ENCODE data around the gene CKS2.

Gene CKS2

GRCh38 chr9:89356782-89357181 is 45.8 kb downstream of the CKS2 start:
- no peak for ATAC-seq
- TF ChIP-seq ZFP30 (CRISPR knock-in tag; IDR thresholded peaks at IDR 0.05) (no peak), TOX (CRISPR knock-in tag; IDR thresholded peaks at IDR 0.05; ENCODE audit: borderline replicate concordance) (no peak), ZC3H10 (CRISPR knock-in tag; IDR thresholded peaks at IDR 0.05) (no peak), CSDC2 (CRISPR knock-in tag; IDR thresholded peaks at IDR 0.05) (no peak), ZFP3 (CRISPR knock-in tag; IDR thresholded peaks at IDR 0.05) (no peak), OSR1 (CRISPR knock-in tag; IDR thresholded peaks at IDR 0.05) (no peak), PPARA (CRISPR knock-in tag; IDR thresholded peaks at IDR 0.05; ENCODE audit: borderline replicate concordance) (no peak), GLIS3 (CRISPR knock-in tag; IDR thresholded peaks at IDR 0.05) (no peak), RARB (CRISPR knock-in tag; IDR thresholded peaks at IDR 0.05) (no peak), ZNF70 (CRISPR knock-in tag; IDR thresholded peaks at IDR 0.05) (no peak), ZNF8 (CRISPR knock-in tag; IDR thresholded peaks at IDR 0.05) (no peak)
- TF ChIP-seq, protein P1, sequence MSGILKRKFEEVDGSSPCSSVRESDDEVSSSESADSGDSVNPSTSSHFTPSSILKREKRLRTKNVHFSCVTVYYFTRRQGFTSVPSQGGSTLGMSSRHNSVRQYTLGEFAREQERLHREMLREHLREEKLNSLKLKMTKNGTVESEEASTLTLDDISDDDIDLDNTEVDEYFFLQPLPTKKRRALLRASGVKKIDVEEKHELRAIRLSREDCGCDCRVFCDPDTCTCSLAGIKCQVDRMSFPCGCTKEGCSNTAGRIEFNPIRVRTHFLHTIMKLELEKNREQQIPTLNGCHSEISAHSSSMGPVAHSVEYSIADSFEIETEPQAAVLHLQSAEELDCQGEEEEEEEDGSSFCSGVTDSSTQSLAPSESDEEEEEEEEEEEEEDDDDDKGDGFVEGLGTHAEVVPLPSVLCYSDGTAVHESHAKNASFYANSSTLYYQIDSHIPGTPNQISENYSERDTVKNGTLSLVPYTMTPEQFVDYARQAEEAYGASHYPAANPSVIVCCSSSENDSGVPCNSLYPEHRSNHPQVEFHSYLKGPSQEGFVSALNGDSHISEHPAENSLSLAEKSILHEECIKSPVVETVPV (CRISPR knock-in tag; IDR thresholded peaks at IDR 0.05) = no peak
- TF ChIP-seq, protein P2, sequence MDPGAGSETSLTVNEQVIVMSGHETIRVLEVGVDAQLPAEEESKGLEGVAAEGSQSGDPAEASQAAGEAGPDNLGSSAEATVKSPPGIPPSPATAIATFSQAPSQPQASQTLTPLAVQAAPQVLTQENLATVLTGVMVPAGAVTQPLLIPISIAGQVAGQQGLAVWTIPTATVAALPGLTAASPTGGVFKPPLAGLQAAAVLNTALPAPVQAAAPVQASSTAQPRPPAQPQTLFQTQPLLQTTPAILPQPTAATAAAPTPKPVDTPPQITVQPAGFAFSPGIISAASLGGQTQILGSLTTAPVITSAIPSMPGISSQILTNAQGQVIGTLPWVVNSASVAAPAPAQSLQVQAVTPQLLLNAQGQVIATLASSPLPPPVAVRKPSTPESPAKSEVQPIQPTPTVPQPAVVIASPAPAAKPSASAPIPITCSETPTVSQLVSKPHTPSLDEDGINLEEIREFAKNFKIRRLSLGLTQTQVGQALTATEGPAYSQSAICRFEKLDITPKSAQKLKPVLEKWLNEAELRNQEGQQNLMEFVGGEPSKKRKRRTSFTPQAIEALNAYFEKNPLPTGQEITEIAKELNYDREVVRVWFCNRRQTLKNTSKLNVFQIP (CRISPR knock-in tag; IDR thresholded peaks at IDR 0.05; ENCODE audit: borderline replicate concordance, low read depth) = no peak

DNA sequence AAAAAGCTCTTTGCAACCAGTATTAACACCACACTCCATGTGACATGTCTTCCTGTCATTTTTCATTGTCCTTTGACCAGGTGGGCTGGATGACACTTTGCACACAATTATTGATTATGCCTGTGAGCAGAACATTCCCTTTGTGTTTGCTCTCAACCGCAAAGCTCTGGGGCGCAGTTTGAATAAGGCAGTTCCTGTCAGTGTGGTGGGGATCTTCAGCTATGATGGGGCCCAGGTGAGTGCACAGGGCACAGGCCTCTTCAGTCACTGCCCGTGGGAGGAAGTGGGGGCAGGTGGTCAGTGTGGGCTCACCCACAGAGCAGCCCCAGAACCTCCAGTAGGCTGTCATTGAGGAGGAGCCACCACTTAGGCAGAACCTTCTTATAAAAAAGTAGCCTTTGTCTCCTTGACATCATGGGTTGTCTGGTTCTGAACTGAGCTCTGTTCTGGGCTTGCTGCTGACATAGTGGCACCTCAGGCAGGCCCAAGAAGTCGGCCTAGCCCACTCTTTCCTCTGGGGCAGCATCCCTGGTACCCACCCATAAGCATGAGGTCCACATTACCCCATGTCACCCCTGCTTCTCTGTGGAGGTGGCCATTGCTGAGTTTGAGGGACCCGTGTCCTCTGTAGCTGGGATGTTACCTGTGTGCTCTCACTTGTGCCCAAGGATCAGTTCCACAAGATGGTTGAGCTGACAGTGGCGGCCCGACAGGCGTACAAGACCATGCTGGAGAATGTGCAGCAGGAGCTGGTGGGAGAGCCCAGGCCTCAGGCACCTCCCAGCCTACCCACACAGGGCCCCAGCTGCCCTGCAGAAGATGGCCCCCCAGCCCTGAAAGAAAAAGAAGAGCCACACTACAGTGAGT is 46.6 kb downstream of the CKS2 start:
- no peak for ATAC-seq
- TF ChIP-seq ZNF565 (CRISPR knock-in tag; conservative IDR thresholded peaks at IDR 0.05; ENCODE audit: low read depth) = no peak
- TF ChIP-seq BACH2 (CRISPR knock-in tag; IDR thresholded peaks at IDR 0.05; ENCODE audit: borderline replicate concordance) = no peak
- no peak for TF ChIP-seq ZNF70 (CRISPR knock-in tag; IDR thresholded peaks at IDR 0.05)

DNA sequence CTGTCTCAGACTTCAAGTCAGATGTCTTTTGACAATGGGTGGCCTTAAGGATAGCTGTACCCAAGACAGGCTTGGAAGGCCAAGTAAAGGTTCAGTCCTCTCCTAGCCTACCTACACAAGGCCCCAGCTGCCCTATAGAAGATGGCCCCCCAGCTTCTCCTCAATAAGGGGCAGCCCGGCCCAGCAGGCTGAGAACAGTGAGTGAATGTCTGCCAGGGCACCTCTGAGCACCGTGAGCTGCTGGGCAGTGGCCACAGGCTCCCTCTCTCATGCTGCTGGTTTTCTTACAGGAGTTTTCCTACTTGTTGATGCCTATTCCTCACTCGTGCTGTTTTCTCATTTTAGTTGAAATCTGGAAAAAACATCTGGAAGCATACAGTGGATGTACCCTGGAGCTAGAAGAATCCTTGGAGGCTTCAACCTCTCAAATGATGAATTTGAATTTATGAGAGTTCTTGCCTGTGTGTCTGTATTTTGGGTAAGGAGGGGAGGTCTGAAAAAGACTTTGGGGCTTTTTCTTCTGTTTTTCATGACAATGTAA is 47.5 kb downstream of the CKS2 start:
- ATAC-seq = no peak
- TF ChIP-seq CSDC2 (CRISPR knock-in tag; IDR thresholded peaks at IDR 0.05) = no peak
- TF ChIP-seq, protein P1 (CRISPR knock-in tag; IDR thresholded peaks at IDR 0.05) = no peak
- no peak for TF ChIP-seq BACH2 (CRISPR knock-in tag; IDR thresholded peaks at IDR 0.05; ENCODE audit: borderline replicate concordance)
- TF ChIP-seq GLIS3 (CRISPR knock-in tag; IDR thresholded peaks at IDR 0.05) = no peak
- no peak for TF ChIP-seq PATZ1 (CRISPR knock-in tag; IDR thresholded peaks at IDR 0.05; ENCODE audit: borderline replicate concordance)
- TF ChIP-seq ZNF70 (CRISPR knock-in tag; IDR thresholded peaks at IDR 0.05) = no peak
- TF ChIP-seq ZNF8 (CRISPR knock-in tag; IDR thresholded peaks at IDR 0.05) = no peak
- TF ChIP-seq ZFP30 (CRISPR knock-in tag; IDR thresholded peaks at IDR 0.05) = no peak
- no peak for TF ChIP-seq ZC3H10 (CRISPR knock-in tag; IDR thresholded peaks at IDR 0.05)
- TF ChIP-seq ESRRG (CRISPR knock-in tag; IDR thresholded peaks at IDR 0.05) = no peak
- TF ChIP-seq ZNF565 (CRISPR knock-in tag; conservative IDR thresholded peaks at IDR 0.05; ENCODE audit: low read depth) = no peak
- no peak for TF ChIP-seq ARNTL (CRISPR knock-in tag; IDR thresholded peaks at IDR 0.05; ENCODE audit: borderline replicate concordance, low read depth)
- no peak for TF ChIP-seq TCF4 (CRISPR knock-in tag; IDR thresholded peaks at IDR 0.05; ENCODE audit: borderline replicate concordance)
- TF ChIP-seq ISL1 (CRISPR knock-in tag; IDR thresholded peaks at IDR 0.05) = no peak
- TF ChIP-seq CREB5 (CRISPR knock-in tag; IDR thresholded peaks at IDR 0.05; ENCODE audit: low read depth) = no peak

All from SK-N-SH treated with all-trans-retinoic acid at 6 μM for 48 hours (cell line).